Ovary (tissue), 3 donors: Measurements from ENCODE around the gene WIF1.

Source experiments
- POLR2A ChIP-seq: fragments of 450-650 bp; IDR thresholded peaks from one replicate; pipeline ENCODE4 v1.6.1; 2017; ENCODE audit warnings: antibody characterized with exemption, mild to moderate bottlenecking, moderate library complexity
- TF ChIP-seq, protein P1 (sequence below), 3 donors: fragments of 450-650 bp in 2 of 3; fragments of 200-600 bp in 1 of 3; IDR thresholded peaks; one replicate each; pipeline versions ENCODE4 v1.5.1 to v1.8.0; 2016 to 2022; ENCODE audit warnings: antibody characterized with exemption in 3 of 3, mild to moderate bottlenecking in 1 of 3
- donor health status: DM: no; HTN: no; CAD: no.

DNA sequence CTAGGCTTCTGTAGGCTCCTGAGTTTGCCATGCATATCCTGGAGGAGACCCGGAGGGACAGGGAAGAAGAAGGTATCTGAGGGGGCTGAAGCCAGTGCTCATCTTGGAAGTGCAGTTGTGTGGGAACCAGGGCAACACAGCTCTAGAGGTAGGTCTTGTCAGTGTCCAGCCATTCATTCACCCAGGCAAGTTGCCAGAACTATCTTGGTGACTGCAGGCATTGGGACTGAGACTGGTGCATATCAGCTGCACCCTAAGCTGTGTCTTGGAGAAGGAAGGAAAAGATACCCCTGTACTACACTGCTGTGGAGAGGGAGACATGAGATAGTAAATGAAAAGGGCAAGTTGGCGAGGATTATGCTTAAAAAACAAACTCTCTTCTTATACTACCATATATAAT lies 4.9 kb upstream of the WIF1 start:
- TF ChIP-seq, protein P1, sequence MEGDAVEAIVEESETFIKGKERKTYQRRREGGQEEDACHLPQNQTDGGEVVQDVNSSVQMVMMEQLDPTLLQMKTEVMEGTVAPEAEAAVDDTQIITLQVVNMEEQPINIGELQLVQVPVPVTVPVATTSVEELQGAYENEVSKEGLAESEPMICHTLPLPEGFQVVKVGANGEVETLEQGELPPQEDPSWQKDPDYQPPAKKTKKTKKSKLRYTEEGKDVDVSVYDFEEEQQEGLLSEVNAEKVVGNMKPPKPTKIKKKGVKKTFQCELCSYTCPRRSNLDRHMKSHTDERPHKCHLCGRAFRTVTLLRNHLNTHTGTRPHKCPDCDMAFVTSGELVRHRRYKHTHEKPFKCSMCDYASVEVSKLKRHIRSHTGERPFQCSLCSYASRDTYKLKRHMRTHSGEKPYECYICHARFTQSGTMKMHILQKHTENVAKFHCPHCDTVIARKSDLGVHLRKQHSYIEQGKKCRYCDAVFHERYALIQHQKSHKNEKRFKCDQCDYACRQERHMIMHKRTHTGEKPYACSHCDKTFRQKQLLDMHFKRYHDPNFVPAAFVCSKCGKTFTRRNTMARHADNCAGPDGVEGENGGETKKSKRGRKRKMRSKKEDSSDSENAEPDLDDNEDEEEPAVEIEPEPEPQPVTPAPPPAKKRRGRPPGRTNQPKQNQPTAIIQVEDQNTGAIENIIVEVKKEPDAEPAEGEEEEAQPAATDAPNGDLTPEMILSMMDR (IDR thresholded peaks at IDR 0.05) = no peak
- TF ChIP-seq POLR2A = no peak
